ENCODE results near the gene LRFN3. TPM values are rescaled to one million over a fixed set of nuclear protein-coding genes. Genes with fewer than 3 reads are reported as not detected.
"Not testable (repeated sequence)": the region's sequence is repeated elsewhere in the genome, so short reads cannot be mapped to it uniquely, and the experiment has no call there.

Gene LRFN3
- 19.7 TPM for polyA plus RNA-seq (2013, experiment 1 of 2; ENCODE audit: insufficient read length)
- 21.4 TPM for polyA plus RNA-seq (2013, experiment 2 of 2; ENCODE audit: insufficient read length)

- DNase-seq: peak; percentile 77
Observed at GRCh38 chr19:35935911-35936737, at the start of gene LRFN3. TSS of gene LRFN3 (plus strand) at chr19:35936374. CDS start at chr19:35939426, 3,052 bp downstream.

GRCh38 chr19:35887197-35887596 is 49.0 kb upstream of the LRFN3 start:
- no peak for DNase-seq

- no peak for DNase-seq
Observed at GRCh38 chr19:35888398-35888797, 47.8 kb upstream of the LRFN3 start.

GRCh38 chr19:35889370-35890112 is 46.6 kb upstream of the LRFN3 start:
- DNase-seq: no peak

GRCh38 chr19:35890113-35890650 is 46.0 kb upstream of the LRFN3 start:
- DNase-seq: no peak

- DNase-seq: not testable (repeated sequence)
Observed at GRCh38 chr19:35891819-35892218, 44.4 kb upstream of the LRFN3 start.

- no peak for DNase-seq
Observed at GRCh38 chr19:35894342-35894741, 41.8 kb upstream of the LRFN3 start.

- DNase-seq: no peak
Observed at GRCh38 chr19:35895911-35896642, 40.1 kb upstream of the LRFN3 start.

GRCh38 chr19:35896643-35897040 is 39.5 kb upstream of the LRFN3 start:
- DNase-seq: no peak

GRCh38 chr19:35897706-35898451 is 38.3 kb upstream of the LRFN3 start:
- no peak for DNase-seq

GRCh38 chr19:35898499-35898809 is 37.7 kb upstream of the LRFN3 start:
- no peak for DNase-seq

- DNase-seq: peak; percentile 75
Observed at GRCh38 chr19:35899547-35900214, 36.5 kb upstream of the LRFN3 start.

- DNase-seq: peak; percentile 69
Observed at GRCh38 chr19:35901055-35901644, 35.0 kb upstream of the LRFN3 start.

GRCh38 chr19:35901854-35902661 is 34.1 kb upstream of the LRFN3 start, which contains the start of gene HCST:
TSS of gene HCST (plus strand) at chr19:35902529. CDS start at chr19:35902594, 65 bp downstream.
- DNase-seq: peak; percentile 40

GRCh38 chr19:35902870-35903475 is 33.2 kb upstream of the LRFN3 start:
- DNase-seq: no peak

- DNase-seq: peak; percentile 70
Observed at GRCh38 chr19:35903550-35904179, 32.5 kb upstream of the LRFN3 start.

- no peak for DNase-seq
Observed at GRCh38 chr19:35904311-35905068, 31.7 kb upstream of the LRFN3 start.

- DNase-seq: no peak
Observed at GRCh38 chr19:35905178-35905727, 30.9 kb upstream of the LRFN3 start.
